GM15510 (cell line): ENCODE results near the gene AKAP6.

ENCODE experiments used
- POLR2A ChIP-seq: IDR thresholded peaks from 3 replicates; pipeline ENCODE4 v1.6.1; 2011; ENCODE audit warnings: borderline replicate concordance; ENCODE audit not compliant: insufficient read length; ENCODE audit errors: extremely low read depth

Gene AKAP6

DNA sequence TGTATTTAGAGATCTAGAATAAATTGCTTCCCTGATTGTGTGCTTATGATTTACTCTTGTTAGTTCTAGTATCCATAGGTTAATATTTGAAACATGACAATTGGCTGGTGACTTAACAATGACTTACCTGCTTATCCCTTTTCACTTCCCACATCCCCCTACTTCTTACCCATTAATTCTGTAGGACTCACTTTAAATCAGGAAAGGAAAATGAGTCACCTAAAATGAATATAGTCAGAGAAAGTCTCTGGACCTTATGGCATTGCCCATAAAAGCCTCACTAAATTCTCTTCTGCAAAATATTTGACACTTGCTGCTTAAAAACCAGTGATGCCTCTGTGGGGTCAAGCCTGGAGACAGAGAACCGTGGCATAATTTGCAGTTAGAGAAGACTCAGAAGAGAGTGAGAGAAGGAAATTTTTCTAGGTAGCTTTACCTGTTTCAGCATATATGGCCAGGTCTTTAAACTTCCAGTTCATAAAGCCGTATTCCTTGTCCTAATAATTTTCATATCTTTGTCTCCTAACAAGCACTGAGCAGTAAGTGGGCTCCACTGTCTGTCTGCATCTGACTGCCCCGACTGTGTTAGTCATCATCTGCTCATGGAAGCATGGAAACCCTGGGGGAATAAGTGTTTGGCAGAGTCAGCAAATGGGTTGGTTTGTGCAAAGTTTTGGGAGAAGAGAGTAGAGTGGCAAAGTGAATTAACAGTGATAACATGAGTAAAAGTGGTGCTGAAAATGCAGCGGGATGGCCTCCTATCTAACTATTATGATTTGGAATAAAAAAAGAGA, 294.4 kb downstream of the AKAP6 start:
- no peak for TF ChIP-seq POLR2A

DNA sequence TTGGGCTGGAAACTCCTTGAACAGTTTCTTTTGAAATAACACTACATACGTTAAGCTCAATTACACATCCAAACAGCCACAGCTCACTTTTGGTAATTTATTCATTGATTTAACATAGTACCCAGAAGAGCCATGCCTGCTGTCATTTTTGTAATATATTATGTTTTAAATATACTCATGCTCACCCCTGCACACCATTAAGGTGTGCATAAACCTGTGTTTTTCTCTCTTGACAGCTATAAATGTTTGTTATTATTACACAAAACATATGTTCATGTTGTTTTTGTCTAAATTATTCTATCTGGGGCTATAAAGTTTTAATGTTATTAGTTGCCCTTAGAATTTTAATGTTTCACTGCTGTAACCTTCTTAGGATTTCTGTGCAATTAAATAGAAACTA, 296.1 kb downstream of the AKAP6 start:
- no peak for TF ChIP-seq POLR2A

DNA sequence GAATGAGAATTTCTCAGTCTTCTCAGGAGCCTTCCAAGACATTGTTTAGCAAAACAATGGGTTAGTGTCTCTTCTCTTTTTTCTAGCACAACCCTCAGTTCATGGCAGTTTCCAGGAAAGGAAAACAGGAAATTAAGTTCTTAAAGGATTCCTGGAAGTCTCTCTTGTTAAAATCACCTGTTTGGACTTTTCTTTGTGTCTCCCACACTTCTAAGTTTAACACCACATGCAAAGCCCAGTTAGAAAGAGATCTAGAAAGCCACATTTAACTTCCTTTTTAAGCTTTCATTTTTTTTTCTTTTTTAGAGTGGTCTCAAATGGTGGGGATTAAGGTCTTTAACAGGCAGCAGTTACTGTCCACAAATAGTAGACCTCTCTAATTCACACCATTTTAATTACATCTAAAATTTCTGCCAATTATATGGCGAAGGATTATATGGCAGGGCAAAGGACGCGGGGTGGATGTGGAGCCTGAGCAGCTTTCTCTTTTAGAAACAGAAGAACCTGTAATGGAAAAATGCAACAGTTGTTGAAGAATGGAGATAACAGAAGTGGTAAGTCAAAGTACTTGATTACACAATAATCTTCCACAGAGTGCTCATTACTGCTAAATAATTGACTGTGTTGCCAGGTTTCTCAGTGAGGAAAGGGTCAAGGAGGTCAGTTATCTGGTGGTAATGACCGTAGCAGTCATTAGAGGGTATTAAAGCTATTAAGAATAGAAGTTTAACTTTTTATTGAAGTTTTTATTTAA, 298.6 kb downstream of the AKAP6 start:
- TF ChIP-seq POLR2A = no peak

DNA sequence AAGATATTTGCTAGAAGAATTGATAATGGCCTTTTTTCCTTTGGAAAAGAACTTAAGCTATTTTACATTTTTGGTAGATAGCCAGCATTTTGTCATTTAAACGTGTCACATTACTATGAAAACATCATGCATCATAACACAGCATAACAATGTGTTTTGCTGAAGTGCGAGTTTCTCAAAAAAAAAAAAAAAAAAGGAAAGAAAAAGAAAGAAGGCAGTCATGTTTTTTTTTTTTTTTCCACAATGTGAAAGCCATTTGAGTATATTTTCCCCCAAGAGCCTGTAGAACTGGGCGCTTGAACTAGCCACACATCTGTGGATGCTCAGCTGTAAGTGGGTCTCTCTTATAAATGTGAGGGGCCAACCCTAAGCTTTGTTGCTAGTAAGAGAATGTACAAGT, 300.1 kb downstream of the AKAP6 start:
- no peak for TF ChIP-seq POLR2A

DNA sequence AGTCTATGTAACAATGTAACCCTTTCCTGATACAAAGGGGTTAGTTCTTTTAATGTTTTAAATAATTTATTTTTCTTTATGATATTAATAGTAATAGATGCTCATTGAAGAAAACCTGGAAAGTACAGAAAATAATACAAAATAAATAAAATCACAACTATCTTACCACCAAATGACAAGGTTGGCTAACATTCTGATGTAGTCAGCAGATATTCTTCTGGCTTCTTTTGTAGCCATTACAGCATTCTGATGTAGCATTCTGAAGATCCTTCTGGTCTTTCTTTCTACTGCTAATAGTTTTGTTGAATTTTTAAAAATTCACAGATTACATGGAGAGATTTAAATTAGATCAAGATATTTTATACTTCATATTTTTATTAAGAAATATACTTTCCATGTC, 301.6 kb downstream of the AKAP6 start:
- TF ChIP-seq POLR2A = no peak

DNA sequence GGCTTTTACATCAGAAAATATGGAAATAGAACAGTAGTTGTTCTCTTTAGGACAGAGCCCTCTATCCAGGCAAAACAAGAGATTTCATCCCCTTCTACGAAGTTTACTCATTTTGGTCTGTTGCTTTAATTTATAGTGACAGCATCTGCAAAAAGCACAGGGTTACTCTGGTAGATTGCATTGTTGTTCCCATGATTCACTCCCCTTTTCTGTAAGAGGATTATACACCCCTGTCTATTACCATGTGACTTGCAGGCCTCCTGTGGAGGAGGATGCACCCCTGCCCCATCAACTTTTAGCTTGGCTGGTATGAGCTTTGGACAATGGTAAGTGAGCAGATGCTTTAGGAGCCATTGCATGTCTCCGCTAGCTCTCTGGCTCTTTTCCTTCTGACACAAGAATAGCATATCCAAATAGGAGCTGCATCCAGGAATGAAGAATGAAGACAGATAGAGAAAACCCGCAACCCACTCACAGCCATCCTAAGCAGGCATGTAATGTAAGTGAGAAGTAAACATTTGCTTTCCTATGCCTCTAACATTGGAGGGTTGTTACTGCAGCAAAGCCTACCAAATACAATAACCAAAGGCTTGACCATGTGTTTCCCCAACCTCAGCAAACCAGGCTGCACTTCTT, 304.2 kb downstream of the AKAP6 start:
- no peak for TF ChIP-seq POLR2A

DNA sequence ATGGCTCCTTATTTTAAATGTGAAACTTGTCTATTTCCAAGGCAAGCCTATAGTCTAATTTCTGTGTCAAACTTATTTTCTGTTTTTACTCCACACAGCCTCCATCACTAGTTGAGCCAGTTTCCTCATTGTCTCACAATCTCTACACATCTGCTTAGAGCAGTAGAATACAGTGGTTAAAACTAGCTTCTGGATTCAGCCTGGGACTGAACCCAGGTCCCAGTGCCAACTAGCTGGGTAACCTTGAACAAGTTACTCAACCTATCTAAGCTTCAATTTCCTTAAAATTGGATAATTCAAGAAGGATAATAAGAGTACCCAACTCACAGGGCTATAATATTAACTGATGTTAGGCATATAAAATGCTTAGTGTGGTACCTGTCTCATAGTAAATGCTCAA, 304.8 kb downstream of the AKAP6 start:
- TF ChIP-seq POLR2A = no peak

DNA sequence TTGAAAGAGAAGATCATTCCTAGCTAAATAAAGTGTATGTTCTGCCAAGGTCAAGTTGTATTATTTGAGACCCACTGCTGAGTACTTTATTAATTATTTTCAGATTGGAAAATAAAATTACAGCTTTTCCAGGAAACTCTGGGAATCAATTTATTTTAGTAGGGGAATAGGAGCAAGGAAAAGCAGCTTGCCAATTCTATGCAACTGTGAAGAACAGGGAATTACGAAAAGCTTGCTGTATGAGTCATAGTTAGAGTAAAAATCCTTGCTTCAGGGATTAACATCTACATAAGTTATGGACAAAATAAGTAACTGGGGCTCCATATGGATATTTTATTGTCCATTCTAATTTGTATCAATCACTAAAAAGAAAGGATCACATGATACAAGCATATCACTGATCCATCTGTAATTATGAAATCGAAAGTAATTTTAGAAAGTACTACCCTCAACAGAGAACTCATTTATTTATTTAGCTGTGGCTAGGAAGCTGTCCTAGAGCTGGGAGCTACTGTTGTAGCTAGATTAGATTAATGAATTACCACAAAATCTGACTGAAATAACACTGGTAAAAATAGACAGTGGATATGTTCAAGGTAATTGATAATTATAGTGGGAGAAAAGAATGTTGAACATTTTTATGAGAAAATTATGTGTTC, 306.1 kb downstream of the AKAP6 start:
- TF ChIP-seq POLR2A = no peak

DNA sequence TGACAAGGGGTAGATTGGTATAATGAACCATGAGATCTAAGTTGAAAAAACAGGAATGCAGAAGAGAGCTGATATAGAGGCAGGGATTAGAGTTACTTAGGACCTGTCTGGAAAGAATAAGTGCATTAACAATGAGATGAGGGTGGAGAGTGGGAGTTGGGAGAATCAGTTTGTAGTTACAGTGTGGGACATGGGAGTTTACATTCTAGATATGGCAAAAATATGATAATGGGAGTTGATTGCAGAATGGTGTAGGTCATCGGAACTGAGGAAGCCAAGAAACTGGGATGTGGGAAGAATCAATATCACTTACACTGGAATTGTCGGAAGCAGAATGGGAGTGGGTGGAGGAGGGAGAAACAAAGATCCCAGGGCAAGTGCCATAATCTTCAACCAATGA, 308.5 kb downstream of the AKAP6 start:
- no peak for TF ChIP-seq POLR2A

DNA sequence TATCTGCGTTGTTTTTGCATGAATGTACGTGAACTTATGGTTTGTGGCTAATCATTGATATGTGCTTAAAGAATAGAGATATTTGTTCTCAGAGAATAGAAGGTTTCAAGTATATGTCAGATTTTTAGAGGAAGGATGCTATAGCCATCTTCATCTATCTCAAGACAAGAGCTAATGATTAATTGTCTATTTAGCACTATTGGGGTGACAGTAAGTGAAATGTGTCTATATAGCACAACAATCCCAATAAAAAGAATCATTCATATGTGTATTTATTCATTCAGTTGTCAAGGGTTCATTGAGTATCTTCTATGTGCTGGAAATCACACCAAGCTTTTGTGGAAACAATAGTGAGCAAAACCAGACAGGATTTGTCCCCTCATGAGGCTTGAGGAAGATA, 310.1 kb downstream of the AKAP6 start:
- TF ChIP-seq POLR2A = no peak

DNA sequence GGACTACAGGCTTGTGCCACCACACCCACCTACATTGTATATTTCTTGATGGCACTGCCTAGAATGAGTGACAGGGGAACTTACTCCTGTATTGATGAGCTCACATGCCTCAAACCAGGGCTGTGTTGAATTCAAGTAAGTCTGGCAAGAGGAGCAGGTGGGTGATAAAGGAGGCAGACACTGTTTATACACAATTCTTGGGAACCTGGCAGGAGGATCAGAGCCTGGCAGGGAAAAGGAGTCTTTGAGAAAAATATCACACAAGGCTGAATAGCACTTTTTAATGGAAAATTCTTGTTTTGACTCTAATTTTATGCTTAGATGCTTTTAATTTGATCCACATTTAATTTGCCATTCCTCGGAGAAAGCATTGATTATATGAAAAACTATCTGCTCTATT, 316.5 kb downstream of the AKAP6 start:
- no peak for TF ChIP-seq POLR2A

DNA sequence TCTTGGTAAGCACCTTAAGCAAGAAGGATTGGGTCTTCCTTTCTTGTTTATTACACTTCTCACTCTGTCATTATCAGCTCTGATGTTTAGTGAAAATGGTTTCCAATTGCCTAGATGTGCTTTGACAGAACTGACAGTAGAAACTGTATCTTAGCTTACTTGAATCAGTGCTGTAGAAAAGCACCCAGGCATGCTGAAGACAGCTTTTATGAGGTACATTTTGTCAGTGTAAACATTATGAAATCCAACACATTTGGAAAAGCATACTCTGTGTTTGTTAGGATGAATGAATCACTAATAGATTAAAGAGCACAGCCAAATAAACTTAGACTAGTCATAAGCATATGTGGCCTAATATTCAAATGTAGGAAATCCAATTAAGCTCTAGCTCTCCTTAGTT, 319.3 kb downstream of the AKAP6 start:
- TF ChIP-seq POLR2A = no peak

DNA sequence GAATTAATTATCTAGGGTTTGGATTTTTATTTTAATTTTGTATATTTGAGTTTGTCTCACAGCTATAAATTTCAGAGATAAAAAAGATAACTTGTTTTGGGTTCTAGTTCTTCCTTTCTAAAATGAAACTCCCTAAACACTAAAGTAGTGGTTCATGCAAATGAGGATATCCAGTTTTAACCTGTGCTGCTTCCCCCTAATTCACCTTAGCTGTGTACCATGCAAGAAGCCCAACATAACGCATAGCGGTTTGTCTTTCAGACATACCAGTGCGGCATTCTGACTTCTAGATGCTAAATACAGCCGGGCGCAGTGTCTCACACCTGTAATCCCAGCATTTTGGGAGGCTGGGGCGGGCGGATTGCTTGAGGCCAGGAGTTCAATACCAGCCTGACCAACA, 320.9 kb downstream of the AKAP6 start:
- TF ChIP-seq POLR2A = no peak

DNA sequence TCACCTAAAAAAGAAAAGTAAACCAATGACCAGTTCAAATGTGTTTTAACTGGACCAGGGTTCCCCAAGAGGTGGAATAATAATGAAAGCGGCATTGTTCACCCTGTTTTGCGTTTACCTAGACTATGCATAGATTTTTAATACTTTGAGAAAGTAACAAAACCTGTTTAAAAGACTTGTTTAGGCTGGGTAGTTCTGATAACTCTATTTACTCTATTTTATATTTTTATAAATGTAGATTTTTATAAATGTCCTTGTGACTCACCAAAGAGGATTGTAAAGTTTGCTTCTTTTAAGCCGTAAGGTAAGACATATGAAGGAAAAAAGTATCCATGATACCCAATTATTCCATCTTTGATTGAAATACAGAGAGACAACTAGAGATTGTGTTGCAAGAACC, 321.6 kb downstream of the AKAP6 start:
- TF ChIP-seq POLR2A = no peak

DNA sequence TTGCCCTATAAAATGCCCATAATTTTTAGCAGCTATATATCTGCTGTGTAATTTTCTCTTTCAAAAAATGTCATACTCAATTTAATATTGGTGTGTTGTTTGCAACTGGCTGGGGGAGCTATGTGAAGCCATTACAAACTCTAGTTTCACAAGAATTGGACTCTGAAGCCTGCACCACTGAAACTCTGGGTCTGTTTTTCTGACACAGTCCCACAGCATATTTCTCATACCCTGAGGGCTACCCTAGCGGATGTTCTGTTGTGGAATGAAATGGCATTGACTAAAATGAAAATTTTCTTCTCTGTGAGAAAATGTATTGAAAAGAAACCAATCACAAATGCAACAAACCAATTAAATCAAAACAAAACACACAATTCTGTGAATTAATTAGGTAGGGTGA, 325.0 kb downstream of the AKAP6 start:
- TF ChIP-seq POLR2A = no peak

DNA sequence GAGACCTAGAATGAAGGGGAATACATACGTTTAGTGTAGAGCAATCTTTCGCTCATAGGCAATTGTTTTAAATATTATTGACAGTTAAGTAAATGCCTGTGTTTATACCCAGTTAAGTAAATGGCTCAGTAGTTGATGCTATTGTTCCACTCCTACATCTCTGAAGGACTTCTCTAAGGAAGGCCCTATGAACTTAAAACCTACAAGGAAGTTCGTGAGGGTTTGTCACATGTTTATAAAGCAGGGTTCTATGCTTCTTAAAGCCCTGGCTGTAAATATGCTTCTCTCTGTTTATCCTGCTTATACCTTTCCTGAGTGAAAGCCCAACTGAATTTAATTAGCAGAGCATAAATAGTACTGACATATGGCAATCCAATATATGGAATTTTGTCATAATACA, 327.5 kb downstream of the AKAP6 start:
- TF ChIP-seq POLR2A = no peak

DNA sequence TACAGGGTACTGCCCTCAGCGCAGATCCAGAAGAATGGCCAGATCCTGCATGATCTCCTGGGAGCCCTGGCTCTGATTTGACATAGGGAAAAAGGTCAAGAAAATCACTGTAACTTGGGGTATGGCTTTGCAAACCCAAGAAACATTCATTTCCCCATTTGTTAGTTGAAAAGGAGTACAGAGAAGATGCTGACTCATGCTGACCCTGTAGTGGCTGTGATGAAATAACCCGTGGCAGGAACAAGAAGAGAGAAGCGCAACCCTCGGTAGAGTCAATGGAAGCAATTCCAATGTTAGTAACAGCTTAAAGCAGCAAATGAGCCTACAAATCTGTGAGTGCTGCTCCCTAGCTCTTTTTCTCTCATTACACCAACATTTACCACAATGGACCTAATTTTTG, 328.0 kb downstream of the AKAP6 start:
- no peak for TF ChIP-seq POLR2A
